ENCODE measurements around the gene DSC3. TPM values are rescaled to one million over a fixed set of nuclear protein-coding genes. Genes with fewer than 3 reads are reported as not detected.

DSC3 gene
- total RNA-seq, 1 experiment from 2014 or later = not detected

- peak; percentile 23 for DNase-seq (ENCODE audit: low read depth)
These were observed 71.1 kb downstream of the DSC3 start for GRCh38 chr18:30971338-30971956.

DNA sequence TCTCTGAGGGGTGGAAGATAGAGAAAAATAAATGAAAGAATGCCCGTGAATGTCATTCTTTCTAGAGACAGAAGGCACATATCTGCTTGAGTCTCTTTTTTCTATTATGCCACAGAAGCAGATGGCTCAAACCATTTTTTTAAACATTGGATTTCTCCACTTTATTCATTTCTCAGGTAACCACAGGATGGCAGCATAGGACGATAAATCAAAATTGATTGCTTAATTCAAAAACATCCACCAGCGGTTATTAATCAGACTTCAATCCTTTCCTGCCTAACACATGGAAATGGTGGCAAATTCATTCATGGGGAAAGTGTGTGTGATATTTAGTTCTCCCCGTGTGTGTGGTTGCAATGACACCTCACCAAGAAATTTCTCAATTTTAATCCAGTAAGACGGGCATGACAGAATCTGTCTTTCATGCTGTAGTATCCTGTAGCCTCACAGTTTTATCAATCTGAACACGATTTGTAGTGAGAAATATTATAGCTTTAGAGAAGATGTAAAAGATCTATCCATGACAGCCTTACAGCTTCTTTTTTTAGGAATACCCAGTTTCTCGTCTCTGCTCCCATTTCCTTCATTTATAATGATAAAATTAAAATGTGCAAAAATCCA, 72.2 kb downstream of the DSC3 start:
- peak; percentile 26 for DNase-seq (ENCODE audit: low read depth)

DNA sequence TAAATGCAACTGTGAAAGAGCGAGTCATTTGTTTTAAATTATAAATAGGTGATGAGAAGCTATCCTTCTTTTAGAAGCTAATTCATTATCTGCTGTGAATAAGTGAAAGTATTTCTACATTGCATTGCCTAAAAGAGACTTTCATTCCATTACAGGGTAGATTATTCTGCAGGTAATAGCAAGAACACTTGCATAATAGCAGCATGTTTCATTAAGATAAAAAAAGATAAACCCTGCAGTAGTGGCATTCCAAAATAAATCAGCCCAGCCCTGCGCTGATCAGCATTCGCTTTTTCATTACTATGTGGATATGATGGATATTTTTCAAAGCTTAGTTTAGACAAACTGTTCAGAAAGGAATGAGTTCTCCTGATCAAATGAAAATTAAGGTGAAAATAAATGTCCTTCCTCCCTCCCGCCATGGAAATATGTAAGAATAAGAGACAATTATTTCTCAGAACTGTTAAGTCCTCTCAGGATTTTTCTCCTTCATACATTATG, 72.8 kb downstream of the DSC3 start:
- no peak for DNase-seq (ENCODE audit: low read depth)

DNA sequence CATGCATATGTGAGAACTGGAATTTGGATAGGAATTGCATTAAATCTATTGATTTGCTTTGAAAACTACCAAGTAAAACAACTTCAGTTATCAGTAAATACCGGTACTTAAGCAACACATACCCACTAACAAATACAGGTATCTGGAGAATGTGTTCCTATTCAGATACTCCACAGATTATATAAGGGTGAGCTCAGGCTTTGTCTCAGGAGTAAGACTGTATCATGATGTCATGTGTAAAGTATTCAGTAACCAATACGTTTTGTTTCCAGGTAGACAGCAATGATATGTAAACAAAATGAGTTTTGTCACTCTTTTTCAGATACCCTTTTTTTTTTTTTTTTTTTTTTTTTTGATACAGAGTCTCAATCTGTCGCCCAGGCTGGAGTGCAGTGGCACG, 74.8 kb downstream of the DSC3 start:
- DNase-seq (ENCODE audit: low read depth) = no peak

- DNase-seq (ENCODE audit: low read depth) = no peak
These were observed 77.3 kb downstream of the DSC3 start for GRCh38 chr18:30965237-30965636.

DNA sequence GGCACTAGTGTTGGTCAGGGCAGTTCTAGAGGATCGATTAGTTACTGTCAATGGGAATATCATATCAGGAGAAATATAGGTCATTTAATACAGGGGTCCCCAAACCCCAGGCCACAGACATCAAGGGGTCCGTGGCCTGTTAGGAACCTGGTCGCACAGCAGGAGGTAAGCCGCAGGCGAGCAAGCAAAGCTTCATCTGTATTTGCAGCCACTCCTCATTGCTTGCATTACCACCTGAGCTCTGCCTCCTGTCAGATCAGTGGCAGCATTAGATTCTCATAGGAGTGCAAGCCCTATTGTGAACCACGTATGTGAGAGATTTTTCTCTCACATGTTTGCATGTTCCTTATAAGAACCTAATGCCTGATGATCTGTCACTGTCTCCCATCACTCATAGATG, 81.9 kb downstream of the DSC3 start:
- no peak for DNase-seq (ENCODE audit: low read depth)

DNA sequence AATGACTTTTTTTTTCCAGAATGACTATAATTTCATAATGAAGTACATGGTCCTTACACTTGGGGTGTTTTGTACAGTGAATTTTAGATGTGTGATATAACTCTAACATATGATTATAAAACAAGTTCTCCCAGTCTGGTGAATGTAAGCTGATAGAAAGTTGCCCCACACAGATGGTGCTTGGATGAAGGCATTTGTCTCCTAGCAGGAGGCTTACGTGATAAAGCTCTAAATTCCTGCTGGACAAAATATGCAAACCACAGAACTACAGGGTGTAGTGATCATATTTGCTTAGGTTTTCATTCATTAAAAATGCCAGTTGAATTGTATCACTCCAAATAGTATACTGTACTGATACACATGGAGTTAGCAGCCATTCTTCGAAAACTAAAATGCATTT, 85.5 kb downstream of the DSC3 start:
- no peak for DNase-seq (ENCODE audit: low read depth)

DNA sequence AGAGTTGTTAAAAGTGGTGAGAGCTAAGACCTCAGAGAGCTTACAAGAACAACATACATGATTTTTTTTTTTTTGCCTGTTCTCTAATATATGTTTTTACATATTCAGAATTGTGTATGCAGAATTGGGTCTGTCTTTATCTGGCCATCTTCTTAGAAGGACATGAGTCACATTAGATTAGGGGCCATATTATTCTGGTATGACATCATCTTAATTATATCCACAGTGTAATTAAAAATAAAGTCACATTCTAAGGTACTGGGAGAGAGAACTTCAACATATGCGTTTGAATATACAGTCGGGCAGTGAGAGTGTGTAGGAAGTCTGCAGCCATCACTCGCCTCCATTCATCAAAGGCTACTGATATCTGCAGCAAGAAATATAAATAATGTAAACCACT, 88.3 kb downstream of the DSC3 start:
- DNase-seq (ENCODE audit: low read depth) = no peak

GRCh38 chr18:30945761-30946160, 96.8 kb downstream of the DSC3 start:
- no peak for DNase-seq (ENCODE audit: low read depth)

DNA sequence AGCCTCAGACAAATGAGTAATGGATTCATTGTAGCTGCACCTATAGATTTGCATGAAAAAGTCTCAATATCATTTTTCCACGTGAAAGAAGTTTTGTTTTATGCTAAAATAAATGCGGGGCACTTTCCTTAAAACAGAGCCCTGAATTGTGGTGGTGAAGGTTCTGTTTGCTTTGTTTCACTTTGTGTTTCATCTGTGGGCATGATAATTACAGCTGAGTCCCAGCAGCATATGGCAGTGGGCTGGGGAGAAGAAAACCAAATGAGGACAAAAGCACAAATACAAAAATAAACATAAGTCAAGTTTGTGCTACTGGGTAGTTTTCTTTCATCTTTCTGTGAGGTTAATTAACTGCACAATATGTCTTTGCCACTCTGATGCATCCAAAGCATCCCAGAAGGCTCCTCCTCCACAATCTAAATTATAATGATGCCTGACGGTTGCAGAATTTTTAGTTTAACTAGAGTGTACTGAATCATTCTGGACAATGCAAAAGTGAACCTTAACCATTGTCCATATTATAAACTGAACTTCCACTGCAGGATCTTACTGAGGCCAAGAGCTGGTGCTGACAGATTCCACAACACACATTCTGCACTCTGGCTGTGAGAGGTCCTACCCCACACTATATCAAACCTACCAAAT, 97.6 kb downstream of the DSC3 start:
- no peak for DNase-seq (ENCODE audit: low read depth)

DNA sequence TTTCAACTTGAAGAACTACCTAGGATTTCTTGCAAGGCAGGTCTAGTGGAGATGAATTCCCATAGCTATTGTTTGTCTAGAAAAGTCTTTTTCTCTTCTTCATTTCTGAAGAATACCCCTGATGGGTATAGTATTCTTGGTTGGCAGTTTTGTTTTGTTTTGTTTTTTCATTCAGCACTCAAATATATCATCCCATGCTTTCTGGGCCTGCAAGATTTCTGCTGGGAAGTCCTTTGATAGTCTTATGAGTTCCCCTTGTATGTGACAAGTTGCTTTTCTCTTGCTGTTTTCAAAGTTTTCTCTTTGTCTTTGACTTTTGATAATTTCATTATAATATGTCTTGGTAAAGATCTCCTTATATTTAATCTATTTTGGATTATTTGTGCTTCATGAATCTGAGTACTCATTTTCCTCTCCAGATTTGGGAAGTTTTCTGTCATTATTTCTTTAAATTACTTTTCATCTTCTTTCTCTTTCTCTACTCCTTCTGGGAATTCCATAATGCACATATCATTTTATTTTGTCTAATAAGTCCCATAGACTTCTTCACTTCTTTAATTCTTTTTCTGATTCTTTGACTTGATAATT, 101.5 kb downstream of the DSC3 start:
- DNase-seq (ENCODE audit: low read depth) = no peak

Other genes starting within 250 kb of the DSC3 start
- not detected in 2 replicates for gene DSC2, start 59.7 kb upstream of the DSC3 start, total RNA-seq (2014; rRNA removed; shearing (Covaris generic))
- gene DSC1, start 120.1 kb upstream of the DSC3 start, total RNA-seq (2014; rRNA removed; shearing (Covaris generic)) = not detected in 2 replicates